Lower lobe of right lung (tissue), 2 donors: ENCODE results near the gene TENM4. TPM values are rescaled to one million over a fixed set of nuclear protein-coding genes. Genes with fewer than 3 reads are reported as not detected.

Experiments
- ATAC-seq, 2 donors: fragments of 200-7000 bp; cut with Tn5 transposase; one replicate each; pipeline ENCODE4 v1.9.1; 2020 to 2022; ENCODE audit warnings: mild to moderate bottlenecking in 2 of 2, moderate library complexity in 2 of 2
- DNase-seq: peaks from one replicate; pipeline ENCODE4 v3.0.0-alpha.2; 2020
- H3K27ac ChIP-seq: fragments of 200-600 bp; one replicate; pipeline ENCODE4 v1.8.0; 2022
- H3K27me3 ChIP-seq: fragments of 200-600 bp; one replicate; pipeline ENCODE4 v1.8.0; 2022; ENCODE audit warnings: low read depth
- H3K36me3 ChIP-seq: fragments of 200-600 bp; one replicate; pipeline ENCODE4 v1.8.0; 2022; ENCODE audit warnings: mild to moderate bottlenecking
- H3K4me1 ChIP-seq: fragments of 200-600 bp; one replicate; pipeline ENCODE4 v1.8.0; 2022
- H3K4me3 ChIP-seq: fragments of 200-600 bp; one replicate; pipeline ENCODE4 v1.8.0; 2022; ENCODE audit warnings: mild to moderate bottlenecking
- H3K9me3 ChIP-seq: fragments of 200-600 bp; one replicate; pipeline ENCODE4 v1.8.0; 2022
- CTCF ChIP-seq: fragments of 200-600 bp; IDR thresholded peaks from one replicate; pipeline ENCODE4 v1.8.0; 2022; ENCODE audit warnings: antibody characterized with exemption, mild to moderate bottlenecking
- intact Hi-C: fragments of 100-400 bp; cut with DNase I; formaldehyde crosslinking; loops from one replicate; pipeline ENCODE4 v1.11.0; 2022
- total RNA-seq: library from RNA; stranded (reverse); fragmentation: NEBNext Ultra II Directional; extraction: Animal tissue kit (Norgen Biotek cat#: 25700); gene quantifications from one replicate; pipeline ENCODE4 v1.2.1, GENCODE V29; 2021
- donor health status: DM: no; HTN: yes; CAD: no; lungs with severe emphysema.

Gene TENM4
- total RNA-seq, 1 donor from 2014 or later = 1.1 TPM

- no peaks in the 10 kb centered on the region for H3K27me3 ChIP-seq
- no peaks in the 10 kb centered on the region for H3K36me3 ChIP-seq
- no peaks in the 10 kb centered on the region for H3K9me3 ChIP-seq
- ATAC-seq (no peak), DNase-seq (no peak)
- H3K4me1 ChIP-seq = no peaks in the 10 kb centered on the region
- H3K27ac ChIP-seq = no peak overlapping the region
- no peak for TF ChIP-seq CTCF
- intact Hi-C loops = no loop called here
- H3K4me3 ChIP-seq = no peak overlapping the region
These were observed 19.0 kb downstream of the TENM4 start for GRCh38 chr11:79421820-79422219.

DNA sequence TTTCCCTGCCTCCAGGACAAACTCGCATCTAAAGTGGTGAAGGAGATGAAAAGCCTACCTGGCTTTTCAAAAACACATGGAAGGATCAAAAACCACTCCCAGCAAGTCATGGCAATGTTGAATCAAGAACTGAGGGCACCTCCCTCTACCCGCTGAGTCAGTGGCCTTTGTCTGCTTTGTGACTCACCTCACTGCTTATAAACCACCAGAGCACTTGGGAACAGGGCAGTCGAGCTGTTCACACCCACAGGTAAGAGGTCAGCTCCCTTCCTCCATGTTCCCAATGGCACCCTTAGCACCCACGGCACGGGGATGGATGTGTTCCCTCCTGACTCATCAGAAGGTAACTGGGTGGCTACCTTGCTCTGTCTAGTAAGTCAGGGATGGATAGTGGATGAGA, 21.7 kb downstream of the TENM4 start:
- intact Hi-C loops = no loop called here
- TF ChIP-seq CTCF = no peak
- no peaks in the 10 kb centered on the region for H3K9me3 ChIP-seq
- H3K4me3 ChIP-seq = no peak overlapping the region
- no peak overlapping the region for H3K27ac ChIP-seq
- ATAC-seq (peak in 1 of 2 donors; percentile 60), DNase-seq (no peak)
- H3K27me3 ChIP-seq = no peaks in the 10 kb centered on the region
- H3K36me3 ChIP-seq = no peaks in the 10 kb centered on the region
- no peaks in the 10 kb centered on the region for H3K4me1 ChIP-seq

GRCh38 chr11:79418241-79418640, 22.6 kb downstream of the TENM4 start:
- Histone ChIP-seq H3K9me3 (no peaks in the 10 kb centered on the region), H3K27ac (no peak overlapping the region), H3K4me3 (no peak overlapping the region), H3K36me3 (no peaks in the 10 kb centered on the region), H3K27me3 (no peaks in the 10 kb centered on the region), H3K4me1 (no peaks in the 10 kb centered on the region)
- ATAC-seq (no peak), DNase-seq (no peak)
- no peak for TF ChIP-seq CTCF
- intact Hi-C loops = no loop called here

DNA sequence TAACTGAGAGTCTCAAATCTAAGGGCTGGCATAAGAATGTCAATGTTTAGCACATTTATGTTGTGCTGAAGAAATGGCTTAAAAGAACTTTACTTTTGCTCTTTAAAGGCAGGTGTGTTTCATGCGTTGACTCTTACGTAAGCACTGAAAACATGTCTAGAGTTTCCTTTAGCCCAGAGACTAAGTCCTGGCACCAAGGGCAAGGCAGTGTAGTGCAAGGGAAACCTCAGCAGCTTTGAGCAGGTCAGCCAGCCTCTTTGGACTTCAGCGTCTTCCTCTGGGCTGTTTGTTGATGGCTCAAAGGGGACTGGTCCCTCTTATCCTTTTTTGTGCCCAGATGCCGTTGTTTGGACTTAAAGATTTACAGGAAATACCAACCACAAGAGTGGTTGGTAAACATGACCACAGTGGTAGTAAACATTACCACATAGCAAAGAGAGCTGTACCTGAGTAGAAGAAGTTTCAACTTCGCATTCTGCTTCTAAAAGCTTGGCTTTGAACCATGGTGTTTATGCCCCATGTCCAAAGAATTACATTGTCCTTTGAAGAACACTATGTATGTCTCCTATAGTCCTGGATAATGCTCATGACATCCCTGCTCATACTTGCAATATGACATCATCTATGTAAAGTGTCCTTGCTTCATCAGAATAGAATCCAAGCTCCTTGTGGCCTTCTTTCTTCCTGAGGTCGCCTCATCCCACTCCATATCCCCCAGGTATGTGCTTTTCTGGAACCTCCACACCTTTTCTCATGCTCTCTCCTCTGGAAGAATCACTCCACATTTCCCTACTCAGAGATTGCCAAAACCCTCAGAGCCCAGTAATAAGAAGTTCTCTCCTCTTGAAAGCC, 23.5 kb downstream of the TENM4 start:
- intact Hi-C loops = no loop called here
- no peak for TF ChIP-seq CTCF
- no peaks in the 10 kb centered on the region for H3K9me3 ChIP-seq
- H3K27ac ChIP-seq = no peak overlapping the region
- H3K4me3 ChIP-seq = no peak overlapping the region
- DNase-seq = no peak
- no peaks in the 10 kb centered on the region for H3K27me3 ChIP-seq
- H3K36me3 ChIP-seq = no peaks in the 10 kb centered on the region
- H3K4me1 ChIP-seq = no peaks in the 10 kb centered on the region
- ATAC-seq = peak; percentile 43 to 53

- no peak for TF ChIP-seq CTCF
- DNase-seq = no peak
- Histone ChIP-seq H3K27ac (no peak overlapping the region), H3K27me3 (no peaks in the 10 kb centered on the region), H3K4me1 (no peaks in the 10 kb centered on the region), H3K4me3 (no peak overlapping the region), H3K36me3 (no peaks in the 10 kb centered on the region), H3K9me3 (no peaks in the 10 kb centered on the region)
- ATAC-seq = no peak
- intact Hi-C loops = no loop called here
These were observed 24.9 kb downstream of the TENM4 start for GRCh38 chr11:79415912-79416311.
